IPS DF 6.9 (cell line): ENCODE results near the gene TOPBP1.
"Not testable (repeated sequence)": the region's sequence is repeated elsewhere in the genome, so short reads cannot be mapped to it uniquely, and the experiment has no call there.

ENCODE experiments used
- DNase-seq: peaks from one replicate; pipeline ENCODE4 v3.0.0-alpha.2; 2013; ENCODE audit warnings: low read depth, low spot score
- H3K27ac ChIP-seq: one replicate; pipeline ENCODE4 v1.5.1; 2013; ENCODE audit warnings: low read length, control low read depth
- H3K27me3 ChIP-seq: 2 replicates; pipeline ENCODE4 v1.6.1; 2013; ENCODE audit warnings: mild to moderate bottlenecking, low read length; ENCODE audit not compliant: control insufficient read depth, insufficient read depth
- H3K36me3 ChIP-seq: 2 replicates; pipeline ENCODE4 v1.6.1; 2013; ENCODE audit warnings: low read length; ENCODE audit not compliant: control insufficient read depth, insufficient read depth
- H3K4me1 ChIP-seq: 2 replicates; pipeline ENCODE4 v1.6.1; 2013; ENCODE audit warnings: low read length; ENCODE audit not compliant: control insufficient read depth, insufficient read depth
- H3K4me3 ChIP-seq: 2 replicates; pipeline ENCODE4 v1.5.1; 2013; ENCODE audit warnings: mild to moderate bottlenecking, low read length
- H3K9me3 ChIP-seq: 2 replicates; pipeline ENCODE4 v1.6.1; 2013; ENCODE audit warnings: low read length, inconsistent platforms; ENCODE audit not compliant: control insufficient read depth, insufficient read depth
- WGBS: extraction: QIAGEN DNeasy Blood & Tissue Kit; methylation state at CpG from one replicate; pipeline ENCODE4 v1.1.7; 2013; ENCODE audit warnings: mixed read lengths, missing lambda C conversion rate; ENCODE audit not compliant: insufficient read length, insufficient coverage; 5-methylcytosine and 5-hydroxymethylcytosine counted together

TOPBP1 gene

GRCh38 chr3:133572158-133573053 lies 89.3 kb downstream of the TOPBP1 start:
- H3K9me3 ChIP-seq, result no peaks in the 10 kb centered on the region
- no peaks in the 10 kb centered on the region; the same call in 1 of the 2 replicates for H3K36me3 ChIP-seq
- no CpG with 5 or more reads among the region's 19 CpGs for WGBS
- H3K27ac ChIP-seq, result no peak overlapping the region
- no peaks in the 10 kb centered on the region for H3K27me3 ChIP-seq
- H3K4me3 ChIP-seq, result peak overlapping the region; percentile 4; the same call in 1 of the 2 replicates
- no peaks in the 10 kb centered on the region for H3K4me1 ChIP-seq
- no peak for DNase-seq

- no peaks in the 10 kb centered on the region for H3K4me1 ChIP-seq
- H3K9me3 ChIP-seq, result no peaks in the 10 kb centered on the region
- no peaks in the 10 kb centered on the region for H3K27me3 ChIP-seq
- no peak overlapping the region for H3K4me3 ChIP-seq
- WGBS, result no CpG with 5 or more reads among the region's 2 CpGs
- no peaks in the 10 kb centered on the region for H3K36me3 ChIP-seq
- DNase-seq, result no peak
- no peak overlapping the region for H3K27ac ChIP-seq
Observed at GRCh38 chr3:133570937-133571320, 90.8 kb downstream of the TOPBP1 start.

DNA sequence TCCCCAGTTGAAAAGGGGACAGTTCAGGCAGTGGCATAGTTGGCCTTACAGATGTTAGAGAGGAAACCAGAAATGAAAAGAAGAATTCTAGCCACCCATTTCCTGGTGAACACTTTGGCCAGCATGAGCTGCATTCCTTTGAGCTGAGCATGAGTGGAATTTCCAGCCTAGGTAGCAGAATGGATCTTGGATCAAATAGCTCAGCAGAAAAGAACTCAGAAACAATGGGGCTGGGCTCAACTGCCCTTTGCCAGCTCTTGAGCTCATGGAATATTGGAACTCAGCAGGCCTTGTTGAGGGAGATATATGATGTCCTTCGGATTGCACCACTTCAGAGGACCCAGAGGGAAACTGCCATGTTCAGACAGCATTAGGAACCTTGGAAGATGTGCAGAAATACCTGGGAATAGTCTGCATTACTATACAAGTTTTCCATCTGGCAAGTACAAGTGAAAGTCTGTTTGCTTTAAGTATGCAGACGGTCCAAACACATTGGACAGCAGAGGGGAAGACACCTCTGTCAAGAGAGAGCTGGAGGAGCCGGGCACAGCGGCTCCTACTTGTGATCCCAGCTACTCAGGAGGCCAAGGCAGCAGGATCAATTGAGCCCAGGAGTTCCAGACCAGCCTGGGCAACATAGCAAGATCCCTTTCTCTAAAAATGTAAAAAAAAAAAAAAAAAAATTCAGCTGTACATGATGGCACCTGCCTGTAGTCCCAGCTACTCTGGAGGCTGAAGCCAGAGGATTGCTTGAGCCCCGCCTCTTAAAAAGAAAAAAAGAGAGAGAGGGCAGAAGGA lies 91.4 kb downstream of the TOPBP1 start:
- Histone ChIP-seq H3K9me3 (no peaks in the 10 kb centered on the region), H3K4me3 (no peak overlapping the region), H3K27ac (no peak overlapping the region), H3K4me1 (no peaks in the 10 kb centered on the region), H3K27me3 (no peaks in the 10 kb centered on the region), H3K36me3 (no peaks in the 10 kb centered on the region)
- no CpG with 5 or more reads among the region's 5 CpGs for WGBS
- DNase-seq, result no peak

GRCh38 chr3:133568294-133569014 lies 93.3 kb downstream of the TOPBP1 start:
- DNase-seq, result no peak
- no CpG with 5 or more reads among the region's 8 CpGs for WGBS
- Histone ChIP-seq H3K27me3 (no peaks in the 10 kb centered on the region), H3K9me3 (no peaks in the 10 kb centered on the region), H3K4me1 (no peaks in the 10 kb centered on the region), H3K4me3 (no peak overlapping the region), H3K27ac (no peak overlapping the region), H3K36me3 (no peaks in the 10 kb centered on the region)

- no peak for DNase-seq
- WGBS, result no CpG with 5 or more reads among the region's 1 CpG
Observed at GRCh38 chr3:133563816-133564215, 97.9 kb downstream of the TOPBP1 start.

DNA sequence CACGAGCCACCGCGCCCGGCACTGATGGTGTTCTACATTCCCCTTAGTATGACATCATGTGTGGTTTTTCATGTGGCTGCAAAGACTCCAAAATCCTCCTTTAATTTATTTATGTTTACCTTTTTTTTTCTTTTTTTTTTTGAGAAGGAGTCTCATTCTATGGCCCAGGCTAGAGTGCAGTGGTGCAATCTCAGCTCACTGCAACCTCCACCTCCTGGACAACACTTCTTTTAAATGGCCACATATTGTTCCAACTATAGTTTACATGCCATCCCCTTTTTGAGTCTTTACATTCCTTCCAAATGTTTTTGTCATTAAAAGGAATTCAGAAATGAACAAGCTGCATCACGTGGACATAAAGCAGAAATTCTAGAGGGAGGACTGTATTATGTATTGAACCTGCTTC lies 98.6 kb downstream of the TOPBP1 start:
- no peaks in the 10 kb centered on the region for H3K27me3 ChIP-seq

More at GRCh38 chr3:133563816-133564215, 97.9 kb downstream of the TOPBP1 start:
- Histone ChIP-seq H3K36me3 (no peaks in the 10 kb centered on the region), H3K4me1 (no peaks in the 10 kb centered on the region), H3K4me3 (no peak overlapping the region), H3K9me3 (no peaks in the 10 kb centered on the region), H3K27ac (no peak overlapping the region), H3K27me3 (no peaks in the 10 kb centered on the region)

DNA sequence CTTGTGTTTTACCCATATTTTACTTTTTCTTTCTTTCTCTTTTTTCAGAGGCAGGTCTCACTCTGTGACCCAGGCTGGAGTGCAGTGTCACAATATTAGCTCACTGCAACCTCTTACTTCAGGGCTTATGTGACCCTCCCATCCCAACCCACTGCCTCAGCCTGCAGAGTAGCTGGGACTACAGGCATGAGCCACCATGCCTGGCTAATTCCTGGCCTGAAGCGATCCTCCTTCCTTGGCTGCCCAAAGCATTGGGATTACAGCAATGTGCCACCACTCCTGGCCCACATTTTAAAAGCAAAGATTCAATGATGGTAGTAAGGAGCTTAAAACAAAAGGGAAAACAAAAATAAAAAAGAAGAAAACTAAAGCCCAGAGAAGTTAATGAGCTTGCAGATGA lies 99.4 kb downstream of the TOPBP1 start:
- no CpG with 5 or more reads among the region's 1 CpG for WGBS
- Histone ChIP-seq H3K9me3 (no peaks in the 10 kb centered on the region), H3K27me3 (no peaks in the 10 kb centered on the region), H3K27ac (no peak overlapping the region), H3K4me1 (no peaks in the 10 kb centered on the region), H3K4me3 (no peak overlapping the region), H3K36me3 (no peaks in the 10 kb centered on the region)
- DNase-seq, result no peak

More for the DNA sequence above, 98.6 kb downstream of the TOPBP1 start:
- Histone ChIP-seq H3K36me3 (no peaks in the 10 kb centered on the region), H3K4me1 (no peaks in the 10 kb centered on the region), H3K4me3 (no peak overlapping the region), H3K9me3 (no peaks in the 10 kb centered on the region), H3K27ac (no peak overlapping the region)
- whole genome bisulfite sequencing, result no CpG with 5 or more reads among the region's 5 CpGs
- no peak for DNase-seq

GRCh38 chr3:133561679-133562078 lies 100.1 kb downstream of the TOPBP1 start:
- H3K4me1 ChIP-seq, result no peaks in the 10 kb centered on the region
- no peaks in the 10 kb centered on the region for H3K36me3 ChIP-seq
- DNase-seq, result no peak
- H3K27ac ChIP-seq, result no peak overlapping the region
- no peaks in the 10 kb centered on the region for H3K9me3 ChIP-seq
- H3K27me3 ChIP-seq, result no peaks in the 10 kb centered on the region
- no CpG with 5 or more reads among the region's 2 CpGs for WGBS
- no peak overlapping the region for H3K4me3 ChIP-seq

DNA sequence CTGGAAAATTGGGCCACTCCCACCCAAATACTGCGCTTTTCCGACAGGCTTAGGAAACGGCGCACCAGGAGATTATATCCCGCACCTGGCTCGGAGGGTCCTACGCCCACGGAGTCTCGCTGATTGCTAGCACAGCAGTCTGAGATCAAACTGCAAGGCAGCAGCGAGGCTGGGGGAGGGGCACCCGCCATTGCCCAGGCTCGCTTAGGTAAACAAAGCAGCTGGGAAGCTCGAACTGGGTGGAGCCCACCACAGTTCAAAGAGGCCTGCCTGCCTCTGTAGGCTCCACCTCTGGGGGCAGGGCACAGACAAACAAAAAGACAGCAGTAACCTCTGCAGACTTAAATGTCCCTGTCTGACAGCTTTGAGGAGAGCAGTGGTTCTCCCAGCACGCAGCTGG lies 110.2 kb downstream of the TOPBP1 start:
- not testable (repeated sequence) for H3K9me3 ChIP-seq, H3K4me3 ChIP-seq, H3K36me3 ChIP-seq, H3K4me1 ChIP-seq, DNase-seq, H3K27ac ChIP-seq, H3K27me3 ChIP-seq
- WGBS, result no CpG with 5 or more reads among the region's 14 CpGs
